ENCODE measurements around the gene KLK3. TPM values are rescaled to one million over a fixed set of nuclear protein-coding genes. Genes with fewer than 3 reads are reported as not detected.
"Not testable (repeated sequence)": the region's sequence is repeated elsewhere in the genome, so short reads cannot be mapped to it uniquely, and the experiment has no call there.

The KLK3 gene
- total RNA-seq, 1 experiment from 2014 or later, result not detected

DNA sequence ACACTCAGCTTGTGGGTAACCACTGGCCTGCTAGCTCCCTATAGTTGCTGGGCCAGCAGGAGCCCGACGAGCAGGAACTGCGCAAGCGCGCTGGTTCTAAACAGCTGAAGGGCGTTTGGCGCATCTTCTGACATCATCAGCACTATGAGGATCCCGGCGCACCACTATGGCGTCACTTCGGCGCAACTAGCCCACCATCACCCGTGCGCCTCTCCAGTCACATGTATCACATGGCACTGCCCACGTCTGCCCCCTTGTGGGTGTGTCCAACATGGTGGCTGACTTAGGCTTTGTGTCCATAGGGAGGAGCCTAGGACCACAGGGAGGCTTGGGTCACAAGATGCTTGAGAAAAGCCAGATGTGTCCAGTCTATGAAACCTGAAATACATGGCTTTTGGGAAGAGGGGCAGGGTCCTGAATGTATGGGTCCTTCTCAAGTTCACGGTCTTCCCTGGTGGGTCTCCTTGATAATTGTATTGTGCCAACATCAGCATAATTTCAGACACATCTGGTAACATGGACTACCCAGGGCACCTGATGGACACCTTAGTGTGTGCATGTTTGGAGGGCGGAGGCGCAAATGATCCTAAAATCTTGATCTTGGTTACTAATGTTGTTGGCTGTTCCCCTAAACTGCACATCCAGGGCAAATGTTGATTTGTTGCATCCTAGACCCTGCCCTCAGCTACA lies 38.5 kb downstream of the KLK3 start:
- Histone ChIP-seq H3K27ac (ENCODE audit: low read length) (no peak overlapping the region), H3K9me3 (ENCODE audit: low read length) (no peaks in the 10 kb centered on the region), H3K36me3 (ENCODE audit: low read depth, low read length) (no peaks in the 10 kb centered on the region), H3K27me3 (ENCODE audit: low read length) (0 out of 2 replicates have a peak, but pooled peaks cover 2% of the 10 kb centered on the region), H3K9me2 (replicated peaks; ENCODE audit: low read length) (no peaks in the 10 kb centered on the region), H3K4me1 (ENCODE audit: insufficient read depth, low read length) (peaks cover 41% of the 10 kb centered on the region), H3K4me2 (ENCODE audit: low read length) (no peak overlapping the region), H3K9ac (ENCODE audit: low read length) (no peak overlapping the region), H3K79me2 (ENCODE audit: low read length) (no peaks in the 10 kb centered on the region), H2AFZ (ENCODE audit: low read length) (no peak overlapping the region), H4K20me1 (ENCODE audit: low read length) (no peaks in the 10 kb centered on the region), H3F3A (ENCODE audit: low read length, unreplicated experiment) (peaks cover 8% of the 10 kb centered on the region), H3K4me3 (ENCODE audit: low read length) (no peak overlapping the region)
- POLR2A ChIA-PET (ENCODE audit: unreplicated experiment), result no interaction called here
- intact Hi-C loops (cut with micrococcal nuclease), result no loop called here
- TF ChIP-seq, protein P1, sequence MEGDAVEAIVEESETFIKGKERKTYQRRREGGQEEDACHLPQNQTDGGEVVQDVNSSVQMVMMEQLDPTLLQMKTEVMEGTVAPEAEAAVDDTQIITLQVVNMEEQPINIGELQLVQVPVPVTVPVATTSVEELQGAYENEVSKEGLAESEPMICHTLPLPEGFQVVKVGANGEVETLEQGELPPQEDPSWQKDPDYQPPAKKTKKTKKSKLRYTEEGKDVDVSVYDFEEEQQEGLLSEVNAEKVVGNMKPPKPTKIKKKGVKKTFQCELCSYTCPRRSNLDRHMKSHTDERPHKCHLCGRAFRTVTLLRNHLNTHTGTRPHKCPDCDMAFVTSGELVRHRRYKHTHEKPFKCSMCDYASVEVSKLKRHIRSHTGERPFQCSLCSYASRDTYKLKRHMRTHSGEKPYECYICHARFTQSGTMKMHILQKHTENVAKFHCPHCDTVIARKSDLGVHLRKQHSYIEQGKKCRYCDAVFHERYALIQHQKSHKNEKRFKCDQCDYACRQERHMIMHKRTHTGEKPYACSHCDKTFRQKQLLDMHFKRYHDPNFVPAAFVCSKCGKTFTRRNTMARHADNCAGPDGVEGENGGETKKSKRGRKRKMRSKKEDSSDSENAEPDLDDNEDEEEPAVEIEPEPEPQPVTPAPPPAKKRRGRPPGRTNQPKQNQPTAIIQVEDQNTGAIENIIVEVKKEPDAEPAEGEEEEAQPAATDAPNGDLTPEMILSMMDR (conservative IDR thresholded peaks at IDR 0.05; ENCODE audit: low read depth, low read length), result peak; percentile 37; the same call in 1 of the 2 replicates
- TF ChIP-seq EZH2 (IDR thresholded peaks at IDR 0.05; ENCODE audit: low read length, unreplicated experiment), result no peak
- DNase-seq (no peak), ATAC-seq (no peak)
- BruUV-seq (replicated peaks), result no TSS peak
- CTCF ChIA-PET, result no interaction called here

DNA sequence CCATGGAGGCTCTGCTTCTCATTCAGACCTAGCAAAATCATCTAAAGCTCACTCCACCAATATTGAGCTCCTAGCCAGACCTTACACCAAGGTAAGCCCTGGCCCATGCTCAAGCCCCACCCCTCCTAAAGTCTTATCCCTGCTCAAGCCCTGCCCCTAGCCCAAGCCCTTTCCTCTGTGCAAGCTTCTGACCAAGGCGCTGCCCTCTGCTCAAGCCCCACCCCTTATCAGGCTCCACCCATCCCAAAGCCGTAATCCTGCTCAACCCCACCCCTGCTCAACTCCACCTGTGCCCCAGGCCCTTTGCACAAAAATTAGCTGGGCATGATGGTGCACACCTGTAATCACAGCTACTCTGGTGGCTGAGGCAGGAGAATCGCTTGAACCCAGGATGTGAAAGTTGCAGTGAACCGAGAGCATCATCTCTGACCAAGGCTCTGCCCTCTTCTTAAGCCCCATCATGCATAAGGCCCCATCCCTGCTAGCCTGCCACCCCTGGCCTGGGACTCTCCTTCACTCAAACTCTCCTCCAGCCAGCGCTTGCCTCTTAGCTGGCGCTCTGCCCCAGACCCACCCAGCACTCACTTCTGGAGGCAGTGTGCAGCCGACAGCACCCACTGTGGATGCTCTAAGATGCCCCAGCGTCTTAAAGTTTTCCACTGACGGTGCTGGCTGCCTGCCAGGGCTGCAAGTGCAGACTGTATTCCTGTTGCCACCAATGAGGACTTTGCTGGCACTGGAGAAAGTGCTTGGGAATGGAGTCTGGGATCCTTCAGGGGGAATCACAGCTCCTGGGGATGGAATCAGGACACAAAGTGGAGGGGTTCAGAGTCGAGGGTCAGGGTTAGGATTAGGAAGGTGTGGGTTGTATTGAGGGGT lies 40.0 kb downstream of the KLK3 start:
- Histone ChIP-seq H3K4me2 (ENCODE audit: low read length) (no peak overlapping the region), H3K79me2 (ENCODE audit: low read length) (no peaks in the 10 kb centered on the region), H3K27ac (ENCODE audit: low read length) (no peak overlapping the region), H3K9me2 (replicated peaks; ENCODE audit: low read length) (no peaks in the 10 kb centered on the region), H2AFZ (ENCODE audit: low read length) (no peak overlapping the region), H3K4me3 (ENCODE audit: low read length) (no peak overlapping the region), H3K9me3 (ENCODE audit: low read length) (no peaks in the 10 kb centered on the region), H3F3A (ENCODE audit: low read length, unreplicated experiment) (peaks cover 8% of the 10 kb centered on the region), H3K9ac (ENCODE audit: low read length) (no peak overlapping the region), H4K20me1 (ENCODE audit: low read length) (no peaks in the 10 kb centered on the region), H3K27me3 (ENCODE audit: low read length) (no peaks in the 10 kb centered on the region), H3K4me1 (ENCODE audit: insufficient read depth, low read length) (peaks cover 30% of the 10 kb centered on the region), H3K36me3 (ENCODE audit: low read depth, low read length) (no peaks in the 10 kb centered on the region)
- BruUV-seq (replicated peaks), result no TSS peak
- DNase-seq (no peak), ATAC-seq (no peak)
- CTCF ChIA-PET, result no interaction called here
- TF ChIP-seq EZH2phosphoT487 (IDR thresholded peaks at IDR 0.05; ENCODE audit: borderline replicate concordance, low read length) (no peak), EZH2 (IDR thresholded peaks at IDR 0.05; ENCODE audit: low read length, unreplicated experiment) (no peak)
- TF ChIP-seq, protein P1 (conservative IDR thresholded peaks at IDR 0.05; ENCODE audit: low read depth, low read length), result no peak
- intact Hi-C loops (cut with micrococcal nuclease), result no loop called here
- POLR2A ChIA-PET (ENCODE audit: unreplicated experiment), result no interaction called here

DNA sequence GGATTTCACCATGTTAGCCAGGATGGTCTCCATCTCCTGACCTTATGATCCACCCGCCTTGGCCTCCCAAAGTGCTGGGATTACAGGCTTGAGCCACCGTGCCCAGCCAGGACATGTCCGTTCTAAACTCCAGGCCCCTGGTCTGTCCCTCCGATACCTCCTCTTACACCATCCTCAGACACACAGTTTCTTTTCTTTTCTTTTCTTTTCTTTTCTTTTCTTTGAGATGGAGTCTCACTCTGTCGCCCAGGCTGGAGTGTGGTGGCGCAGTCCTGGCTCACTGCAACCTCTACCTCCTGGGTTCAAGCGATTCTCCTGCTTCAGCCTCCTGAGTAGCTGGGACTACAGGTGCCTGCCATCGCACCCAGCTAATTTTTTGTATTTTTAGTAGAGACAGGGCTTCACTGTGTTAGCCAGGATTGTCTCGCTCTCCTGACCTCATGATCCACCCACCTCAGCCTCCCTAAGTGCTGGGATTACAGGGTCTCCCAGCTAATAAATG lies 41.4 kb downstream of the KLK3 start:
- H3K9me2 ChIP-seq (replicated peaks; ENCODE audit: low read length); H3K4me3 ChIP-seq (ENCODE audit: low read length); H3K9me3 ChIP-seq (ENCODE audit: low read length); H3K27me3 ChIP-seq (ENCODE audit: low read length); DNase-seq; H3K27ac ChIP-seq (ENCODE audit: low read length); H4K20me1 ChIP-seq (ENCODE audit: low read length); POLR2A ChIA-PET (ENCODE audit: unreplicated experiment); ATAC-seq; H3K79me2 ChIP-seq (ENCODE audit: low read length); H3K36me3 ChIP-seq (ENCODE audit: low read depth, low read length); H3F3A ChIP-seq (ENCODE audit: low read length, unreplicated experiment); intact Hi-C loops (cut with micrococcal nuclease); H2AFZ ChIP-seq (ENCODE audit: low read length); CTCF ChIA-PET; H3K4me2 ChIP-seq (ENCODE audit: low read length); H3K9ac ChIP-seq (ENCODE audit: low read length): not testable (repeated sequence)
- TSS peak; percentile 100 for BruUV-seq (replicated peaks)
- peaks cover 16% of the 10 kb centered on the region for H3K4me1 ChIP-seq (ENCODE audit: insufficient read depth, low read length)
